Ishikawa (cell line): Measurements from ENCODE around the gene DENND1B.

Experiments
- CEBPB ChIP-seq: IDR thresholded peaks from 2 replicates; pipeline ENCODE4 v1.6.1; 2012
- CREB1 ChIP-seq: IDR thresholded peaks from 2 replicates; pipeline ENCODE4 v1.6.1; 2012; ENCODE audit warnings: low read depth
- EGR1 ChIP-seq: IDR thresholded peaks from 2 replicates; pipeline ENCODE4 v1.6.1; 2012
- EP300 ChIP-seq: IDR thresholded peaks from 2 replicates; pipeline ENCODE4 v1.6.1; 2012; ENCODE audit warnings: borderline replicate concordance
- FOXM1 ChIP-seq: IDR thresholded peaks from 2 replicates; pipeline ENCODE4 v1.6.1; 2012; ENCODE audit warnings: low read depth, borderline replicate concordance
- MAX ChIP-seq: IDR thresholded peaks from 2 replicates; pipeline ENCODE4 v1.6.1; 2012
- NFIC ChIP-seq: IDR thresholded peaks from 2 replicates; pipeline ENCODE4 v1.6.1; 2012
- RAD21 ChIP-seq: IDR thresholded peaks from 2 replicates; pipeline ENCODE4 v1.6.1; 2012; ENCODE audit warnings: low read depth
- TAF1 ChIP-seq: IDR thresholded peaks from 2 replicates; pipeline ENCODE4 v1.6.1; 2012; ENCODE audit warnings: low read depth, mild to moderate bottlenecking
- TCF12 ChIP-seq: IDR thresholded peaks from 2 replicates; pipeline ENCODE4 v1.6.1; 2012; ENCODE audit warnings: low read depth
- TEAD4 ChIP-seq: IDR thresholded peaks from 2 replicates; pipeline ENCODE4 v1.6.1; 2012
- USF1 ChIP-seq: IDR thresholded peaks from 2 replicates; pipeline ENCODE4 v1.6.1; 2012
- YY1 ChIP-seq: IDR thresholded peaks from 2 replicates; pipeline ENCODE4 v1.6.1; 2012; ENCODE audit warnings: low read depth
- ZBTB7A ChIP-seq: IDR thresholded peaks from 2 replicates; pipeline ENCODE4 v1.6.1; 2012; ENCODE audit warnings: low read depth
- TF ChIP-seq, protein P1 (sequence below): IDR thresholded peaks from 2 replicates; pipeline ENCODE4 v1.6.1; 2012; ENCODE audit warnings: low read depth, mild to moderate bottlenecking

DENND1B gene

GRCh38 chr1:197735461-197735860 is 39.8 kb downstream of the DENND1B start:
- TF ChIP-seq FOXM1 (no peak), EP300 (no peak), CEBPB (no peak), YY1 (no peak), MAX (no peak), TCF12 (no peak), USF1 (no peak), TAF1 (no peak), RAD21 (no peak), CREB1 (no peak), NFIC (no peak), ZBTB7A (no peak), EGR1 (no peak), TEAD4 (no peak)
- TF ChIP-seq, protein P1, sequence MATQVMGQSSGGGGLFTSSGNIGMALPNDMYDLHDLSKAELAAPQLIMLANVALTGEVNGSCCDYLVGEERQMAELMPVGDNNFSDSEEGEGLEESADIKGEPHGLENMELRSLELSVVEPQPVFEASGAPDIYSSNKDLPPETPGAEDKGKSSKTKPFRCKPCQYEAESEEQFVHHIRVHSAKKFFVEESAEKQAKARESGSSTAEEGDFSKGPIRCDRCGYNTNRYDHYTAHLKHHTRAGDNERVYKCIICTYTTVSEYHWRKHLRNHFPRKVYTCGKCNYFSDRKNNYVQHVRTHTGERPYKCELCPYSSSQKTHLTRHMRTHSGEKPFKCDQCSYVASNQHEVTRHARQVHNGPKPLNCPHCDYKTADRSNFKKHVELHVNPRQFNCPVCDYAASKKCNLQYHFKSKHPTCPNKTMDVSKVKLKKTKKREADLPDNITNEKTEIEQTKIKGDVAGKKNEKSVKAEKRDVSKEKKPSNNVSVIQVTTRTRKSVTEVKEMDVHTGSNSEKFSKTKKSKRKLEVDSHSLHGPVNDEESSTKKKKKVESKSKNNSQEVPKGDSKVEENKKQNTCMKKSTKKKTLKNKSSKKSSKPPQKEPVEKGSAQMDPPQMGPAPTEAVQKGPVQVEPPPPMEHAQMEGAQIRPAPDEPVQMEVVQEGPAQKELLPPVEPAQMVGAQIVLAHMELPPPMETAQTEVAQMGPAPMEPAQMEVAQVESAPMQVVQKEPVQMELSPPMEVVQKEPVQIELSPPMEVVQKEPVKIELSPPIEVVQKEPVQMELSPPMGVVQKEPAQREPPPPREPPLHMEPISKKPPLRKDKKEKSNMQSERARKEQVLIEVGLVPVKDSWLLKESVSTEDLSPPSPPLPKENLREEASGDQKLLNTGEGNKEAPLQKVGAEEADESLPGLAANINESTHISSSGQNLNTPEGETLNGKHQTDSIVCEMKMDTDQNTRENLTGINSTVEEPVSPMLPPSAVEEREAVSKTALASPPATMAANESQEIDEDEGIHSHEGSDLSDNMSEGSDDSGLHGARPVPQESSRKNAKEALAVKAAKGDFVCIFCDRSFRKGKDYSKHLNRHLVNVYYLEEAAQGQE: no peak

GRCh38 chr1:197733324-197733723 is 42.0 kb downstream of the DENND1B start:
- TF ChIP-seq YY1 (no peak), TAF1 (no peak), MAX (no peak), USF1 (no peak), ZBTB7A (no peak), EP300 (no peak), TCF12 (no peak), EGR1 (no peak), CEBPB (no peak), NFIC (no peak), FOXM1 (no peak), RAD21 (no peak), TEAD4 (no peak), CREB1 (no peak)
- TF ChIP-seq, protein P1: no peak

DNA sequence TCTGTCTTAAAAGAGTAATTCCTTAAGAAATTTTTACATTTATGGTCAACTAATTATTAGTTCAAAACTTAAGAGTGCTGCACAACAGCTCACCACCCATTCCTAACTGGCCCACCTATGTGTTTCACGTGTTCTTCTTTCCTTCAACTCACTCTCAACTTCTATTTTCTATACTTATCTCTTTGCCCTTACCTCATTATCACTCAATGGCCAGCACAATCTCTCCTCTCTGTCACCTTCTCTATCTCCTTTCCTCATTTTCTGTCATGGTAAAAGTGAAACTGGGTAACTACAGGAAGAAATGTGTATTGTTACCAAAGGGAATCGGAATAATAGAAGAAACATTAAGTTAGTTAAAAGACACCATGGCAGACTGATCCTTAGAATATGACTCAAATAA is 43.1 kb downstream of the DENND1B start:
- TF ChIP-seq NFIC (no peak), EP300 (no peak), ZBTB7A (no peak), TCF12 (no peak), RAD21 (no peak)

DNA sequence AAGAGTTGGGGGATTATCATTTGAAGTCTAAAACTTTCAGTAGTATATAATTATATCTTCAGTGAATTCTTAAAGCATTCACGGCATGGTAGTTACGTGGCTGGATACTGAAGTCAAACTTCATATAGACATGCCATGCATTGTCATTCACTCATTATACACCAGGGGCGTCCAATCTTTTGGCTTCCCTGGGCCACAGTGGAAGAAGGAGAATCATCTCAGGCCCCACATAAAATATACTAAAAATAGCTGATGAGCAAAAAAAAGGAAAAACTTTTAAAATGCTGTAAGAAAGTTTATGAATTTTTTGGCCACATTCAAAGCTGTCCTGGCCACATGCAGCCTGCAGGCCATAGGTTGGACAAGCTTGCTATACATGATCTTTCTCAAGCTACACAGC is 43.8 kb downstream of the DENND1B start:
- TF ChIP-seq FOXM1 (no peak), NFIC (no peak), ZBTB7A (no peak), EP300 (no peak), TCF12 (no peak)

DNA sequence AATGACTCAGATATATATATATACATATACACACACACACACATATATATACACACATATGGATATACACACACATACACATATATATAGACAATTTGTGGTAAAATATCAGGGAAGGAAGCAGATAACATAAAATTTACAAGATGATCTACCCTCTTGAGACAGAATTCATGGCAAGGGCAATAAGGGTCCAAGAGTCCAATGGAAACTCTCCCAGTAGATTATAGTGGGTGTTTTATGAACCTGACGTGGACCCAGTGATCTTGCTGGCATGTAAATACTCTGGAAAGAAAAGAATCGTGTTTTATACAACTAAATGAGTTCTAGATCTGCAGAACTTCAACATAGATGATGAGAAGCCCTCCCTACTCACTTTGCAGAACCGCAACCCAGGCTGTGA is 49.3 kb downstream of the DENND1B start:
- TF ChIP-seq TEAD4 (no peak), EGR1 (no peak), USF1 (no peak), ZBTB7A (no peak), TAF1 (no peak)

GRCh38 chr1:197725044-197725443 is 50.2 kb downstream of the DENND1B start:
- TF ChIP-seq TCF12: no peak
- TF ChIP-seq CEBPB: no peak
- TF ChIP-seq RAD21: no peak
- TF ChIP-seq EGR1: no peak
- TF ChIP-seq FOXM1: no peak
- no peak for TF ChIP-seq MAX
- TF ChIP-seq TAF1: no peak
- TF ChIP-seq YY1: no peak
- no peak for TF ChIP-seq ZBTB7A
- no peak for TF ChIP-seq USF1
- no peak for TF ChIP-seq TEAD4
- TF ChIP-seq, protein P1: no peak
- no peak for TF ChIP-seq EP300
- TF ChIP-seq CREB1: no peak
- no peak for TF ChIP-seq NFIC
